Measurements from ENCODE around the gene BTBD9. TPM values are rescaled to one million over a fixed set of nuclear protein-coding genes. Genes with fewer than 3 reads are reported as not detected.

Gene BTBD9
- total RNA-seq, 1 experiment from 2014 or later, result 19.4 TPM

DNA sequence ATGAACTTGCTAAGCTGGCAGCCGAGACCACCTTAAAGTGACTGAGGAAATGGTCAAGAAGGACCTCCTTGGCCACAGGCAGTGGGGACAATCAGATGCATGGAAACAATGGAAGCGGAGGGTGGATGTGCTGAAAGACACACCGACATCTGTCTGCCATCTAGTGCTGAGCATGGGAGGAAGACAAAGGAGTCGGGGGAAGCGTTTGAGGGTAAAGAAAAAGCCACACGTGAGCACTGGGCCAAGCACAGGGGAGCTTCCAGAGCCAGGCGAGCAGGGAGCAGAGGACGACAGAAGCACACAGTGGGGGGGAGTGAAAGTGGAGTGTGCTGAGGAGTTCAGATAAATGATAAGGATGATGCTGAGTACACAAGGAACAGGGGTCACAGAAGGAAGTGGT, 452.4 kb downstream of the BTBD9 start:
- Mint-ChIP-seq H3K9me3 (ENCODE audit: low read depth, unreplicated experiment) (no peaks in the 10 kb centered on the region), H3K27ac (ENCODE audit: unreplicated experiment) (no peak overlapping the region), H3K4me1 (ENCODE audit: low read depth, unreplicated experiment) (no peaks in the 10 kb centered on the region), H3K36me3 (ENCODE audit: insufficient read depth, unreplicated experiment) (no peaks in the 10 kb centered on the region), H3K4me3 (ENCODE audit: low read depth, unreplicated experiment) (no peak overlapping the region), H3K27me3 (ENCODE audit: unreplicated experiment) (no peaks in the 10 kb centered on the region)
- no peak for DNase-seq
- intact Hi-C loops (cut with micrococcal nuclease; ENCODE audit: unreplicated experiment), result no loop called here
- no TSS peak for BruUV-seq (replicated peaks)
- TF ChIP-seq, protein P1, sequence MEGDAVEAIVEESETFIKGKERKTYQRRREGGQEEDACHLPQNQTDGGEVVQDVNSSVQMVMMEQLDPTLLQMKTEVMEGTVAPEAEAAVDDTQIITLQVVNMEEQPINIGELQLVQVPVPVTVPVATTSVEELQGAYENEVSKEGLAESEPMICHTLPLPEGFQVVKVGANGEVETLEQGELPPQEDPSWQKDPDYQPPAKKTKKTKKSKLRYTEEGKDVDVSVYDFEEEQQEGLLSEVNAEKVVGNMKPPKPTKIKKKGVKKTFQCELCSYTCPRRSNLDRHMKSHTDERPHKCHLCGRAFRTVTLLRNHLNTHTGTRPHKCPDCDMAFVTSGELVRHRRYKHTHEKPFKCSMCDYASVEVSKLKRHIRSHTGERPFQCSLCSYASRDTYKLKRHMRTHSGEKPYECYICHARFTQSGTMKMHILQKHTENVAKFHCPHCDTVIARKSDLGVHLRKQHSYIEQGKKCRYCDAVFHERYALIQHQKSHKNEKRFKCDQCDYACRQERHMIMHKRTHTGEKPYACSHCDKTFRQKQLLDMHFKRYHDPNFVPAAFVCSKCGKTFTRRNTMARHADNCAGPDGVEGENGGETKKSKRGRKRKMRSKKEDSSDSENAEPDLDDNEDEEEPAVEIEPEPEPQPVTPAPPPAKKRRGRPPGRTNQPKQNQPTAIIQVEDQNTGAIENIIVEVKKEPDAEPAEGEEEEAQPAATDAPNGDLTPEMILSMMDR (IDR thresholded peaks at IDR 0.05; ENCODE audit: unreplicated experiment), result no peak
- CTCF ChIA-PET, result no interaction called here

DNA sequence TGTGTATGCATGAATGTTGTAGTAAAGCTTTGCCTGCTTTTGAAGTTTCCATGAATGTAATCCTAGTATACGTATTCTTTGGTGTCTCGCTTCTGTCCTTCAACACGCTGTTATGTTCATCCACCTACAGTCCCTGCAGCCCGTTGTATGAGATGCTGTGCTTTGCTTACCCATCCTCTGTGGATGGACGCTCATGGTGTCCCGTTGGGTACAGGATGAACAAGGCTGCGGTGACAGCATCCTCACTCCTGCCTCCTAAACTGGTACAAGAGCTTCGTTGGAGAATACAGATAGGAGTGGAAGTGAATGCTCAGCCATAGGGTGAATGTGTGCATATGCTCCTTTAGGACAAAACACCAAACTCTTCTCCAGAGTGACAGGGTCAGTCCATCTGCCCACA, 454.0 kb downstream of the BTBD9 start:
- intact Hi-C loops (cut with micrococcal nuclease; ENCODE audit: unreplicated experiment), result no loop called here
- CTCF ChIA-PET, result no interaction called here
- DNase-seq, result no peak
- Mint-ChIP-seq H3K4me3 (ENCODE audit: low read depth, unreplicated experiment) (no peak overlapping the region), H3K36me3 (ENCODE audit: insufficient read depth, unreplicated experiment) (no peaks in the 10 kb centered on the region), H3K27ac (ENCODE audit: unreplicated experiment) (no peak overlapping the region), H3K4me1 (ENCODE audit: low read depth, unreplicated experiment) (no peaks in the 10 kb centered on the region), H3K27me3 (ENCODE audit: unreplicated experiment) (no peaks in the 10 kb centered on the region), H3K9me3 (ENCODE audit: low read depth, unreplicated experiment) (no peaks in the 10 kb centered on the region)
- no TSS peak for BruUV-seq (replicated peaks)
- TF ChIP-seq, protein P1 (IDR thresholded peaks at IDR 0.05; ENCODE audit: unreplicated experiment), result no peak

DNA sequence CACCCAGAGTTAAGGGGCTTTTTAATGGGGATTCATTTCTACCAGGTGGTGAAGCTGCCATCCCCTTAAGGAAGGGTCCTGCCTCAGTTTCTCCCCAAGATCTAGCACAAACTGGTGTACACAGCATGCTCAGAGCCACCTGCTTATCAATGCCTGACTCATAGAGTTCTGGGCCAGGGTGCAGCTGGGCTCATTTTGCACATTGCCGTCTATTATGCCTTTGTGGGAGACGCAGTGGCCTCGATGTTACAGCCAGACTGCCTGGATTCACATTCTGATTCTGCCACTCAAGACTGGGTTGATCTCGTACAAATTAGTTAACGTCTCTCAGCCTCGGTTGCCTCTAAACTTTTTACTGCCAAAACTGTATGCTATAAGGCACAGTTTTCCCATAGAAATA, 454.5 kb downstream of the BTBD9 start:
- CTCF ChIA-PET, result no interaction called here
- no peaks in the 10 kb centered on the region for H3K4me1 Mint-ChIP-seq (ENCODE audit: low read depth, unreplicated experiment)
- no peak overlapping the region for H3K4me3 Mint-ChIP-seq (ENCODE audit: low read depth, unreplicated experiment)
- TF ChIP-seq, protein P1 (IDR thresholded peaks at IDR 0.05; ENCODE audit: unreplicated experiment), result no peak
- no peak for DNase-seq
- no peaks in the 10 kb centered on the region for H3K9me3 Mint-ChIP-seq (ENCODE audit: low read depth, unreplicated experiment)
- intact Hi-C loops (cut with micrococcal nuclease; ENCODE audit: unreplicated experiment), result no loop called here
- no peaks in the 10 kb centered on the region for H3K27me3 Mint-ChIP-seq (ENCODE audit: unreplicated experiment)
- no TSS peak for BruUV-seq (replicated peaks)
- H3K36me3 Mint-ChIP-seq (ENCODE audit: insufficient read depth, unreplicated experiment), result no peaks in the 10 kb centered on the region
- no peak overlapping the region for H3K27ac Mint-ChIP-seq (ENCODE audit: unreplicated experiment)

DNA sequence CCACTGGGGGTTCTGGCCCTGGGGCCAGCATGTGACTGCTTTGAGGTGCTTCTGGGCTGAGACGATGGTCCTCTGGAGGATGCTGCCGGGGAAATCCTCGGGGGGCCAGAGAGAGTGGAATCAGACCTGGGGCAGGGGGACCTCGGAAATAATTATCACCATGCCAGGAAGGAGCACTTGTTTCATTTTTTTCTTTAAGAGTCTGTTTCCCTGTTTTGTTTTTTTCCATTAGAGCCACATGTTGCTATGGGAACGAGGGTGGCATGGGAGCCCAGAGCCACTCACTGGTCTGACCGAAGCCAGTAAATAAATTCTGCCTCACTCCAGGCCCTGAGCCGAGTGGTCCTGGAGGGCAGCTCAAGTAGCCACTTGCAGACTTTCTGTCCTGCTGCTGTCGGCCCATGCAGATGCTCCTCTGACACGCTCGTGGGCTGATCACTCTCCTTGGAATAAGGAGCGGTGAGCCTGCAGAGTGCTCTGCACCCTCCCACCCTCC, 455.1 kb downstream of the BTBD9 start:
- CTCF ChIA-PET, result interaction anchor here (0.6 kb wide), 1 partner anchor 304 kb away, joined by 4 read pairs; no protein-coding TSS in a partner anchor

More for the DNA sequence above, 455.1 kb downstream of the BTBD9 start:
- Mint-ChIP-seq H3K4me3 (ENCODE audit: low read depth, unreplicated experiment) (no peak overlapping the region), H3K4me1 (ENCODE audit: low read depth, unreplicated experiment) (no peaks in the 10 kb centered on the region), H3K9me3 (ENCODE audit: low read depth, unreplicated experiment) (no peaks in the 10 kb centered on the region), H3K27ac (ENCODE audit: unreplicated experiment) (no peak overlapping the region), H3K27me3 (ENCODE audit: unreplicated experiment) (no peaks in the 10 kb centered on the region), H3K36me3 (ENCODE audit: insufficient read depth, unreplicated experiment) (no peaks in the 10 kb centered on the region)
- DNase-seq, result no peak
- intact Hi-C loops (cut with micrococcal nuclease; ENCODE audit: unreplicated experiment), result no loop called here
- BruUV-seq (replicated peaks), result no TSS peak
- TF ChIP-seq, protein P1 (IDR thresholded peaks at IDR 0.05; ENCODE audit: unreplicated experiment), result no peak

Data from Calu3 (cell line).